Neural progenitor cell (in vitro differentiated cells): ENCODE measurements around the gene ULK4. TPM values are rescaled to one million over a fixed set of nuclear protein-coding genes. Genes with fewer than 3 reads are reported as not detected.

Source experiments
- DNase-seq: peaks from one replicate; pipeline ENCODE4 v3.0.0-alpha.2; 2016; ENCODE audit warnings: low spot score
- H2AFZ ChIP-seq: fragments of 200-600 bp; sonication (generic); replicated peaks from 2 replicates; pipeline ENCODE4 v1.6.1; 2016; ENCODE audit warnings: antibody characterized with exemption
- H3F3A ChIP-seq: fragments of 200-600 bp; sonication (generic); 2 replicates; pipeline ENCODE4 v1.6.1; 2016; ENCODE audit warnings: antibody characterized with exemption, low read depth
- H3K27ac ChIP-seq: fragments of 200-600 bp; sonication (generic); 2 replicates; pipeline ENCODE4 v1.5.1; 2016; ENCODE audit warnings: mild to moderate bottlenecking
- H3K27me3 ChIP-seq: fragments of 200-600 bp; sonication (generic); 2 replicates; pipeline ENCODE4 v1.6.1; 2016; ENCODE audit warnings: mild to moderate bottlenecking, moderate library complexity
- H3K36me3 ChIP-seq: fragments of 200-600 bp; sonication (generic); 2 replicates; pipeline ENCODE4 v1.5.1; 2016
- H3K4me1 ChIP-seq: fragments of 200-600 bp; sonication (generic); 2 replicates; pipeline ENCODE4 v1.6.1; 2016; ENCODE audit warnings: mixed run types
- H3K4me2 ChIP-seq: fragments of 200-600 bp; sonication (generic); 2 replicates; pipeline ENCODE4 v1.6.1; 2016
- H3K4me3 ChIP-seq: fragments of 200-600 bp; sonication (generic); 2 replicates; pipeline ENCODE4 v1.5.1; 2016
- H3K79me2 ChIP-seq: fragments of 200-600 bp; sonication (generic); 2 replicates; pipeline ENCODE4 v1.6.1; 2016; ENCODE audit warnings: low read depth
- H3K9ac ChIP-seq: fragments of 200-600 bp; sonication (generic); 2 replicates; pipeline ENCODE4 v1.6.1; 2016
- H3K9me3 ChIP-seq: fragments of 200-600 bp; sonication (generic); 2 replicates; pipeline ENCODE4 v1.5.1; 2016; ENCODE audit warnings: low read depth
- H4K20me1 ChIP-seq: fragments of 200-600 bp; sonication (generic); 2 replicates; pipeline ENCODE4 v1.6.1; 2016; ENCODE audit warnings: low read depth
- H3K27ac Mint-ChIP-seq: 3 replicates; pipeline ENCODE4 v1.8.0; 2021; ENCODE audit warnings: mixed read lengths
- H3K27me3 Mint-ChIP-seq: 2 replicates; pipeline ENCODE4 v1.8.0; 2022; ENCODE audit warnings: low read depth, mild to moderate bottlenecking, inconsistent platforms, moderate library complexity, mixed read lengths; ENCODE audit not compliant: insufficient read depth
- H3K36me3 Mint-ChIP-seq: 3 replicates; pipeline ENCODE4 v1.8.0; 2021; ENCODE audit warnings: mixed read lengths
- H3K4me1 Mint-ChIP-seq: 3 replicates; pipeline ENCODE4 v1.8.0; 2021; ENCODE audit warnings: mixed read lengths
- H3K4me3 Mint-ChIP-seq: 3 replicates; pipeline ENCODE4 v1.8.0; 2021; ENCODE audit warnings: mild to moderate bottlenecking, moderate library complexity, mixed read lengths
- H3K9me3 Mint-ChIP-seq: 3 replicates; pipeline ENCODE4 v1.8.0; 2020; ENCODE audit warnings: mixed read lengths
- EZH2 ChIP-seq: fragments of 200-600 bp; sonication (generic); IDR thresholded peaks from 2 replicates; pipeline ENCODE4 v1.6.1; 2017; ENCODE audit warnings: antibody characterized with exemption, mild to moderate bottlenecking, moderate library complexity
- EZH2phosphoT487 ChIP-seq: fragments of 200-600 bp; sonication (generic); IDR thresholded peaks from 2 replicates; pipeline ENCODE4 v1.6.1; 2017; ENCODE audit warnings: antibody characterized with exemption
- total RNA-seq: library from RNA; depleted of rRNA; stranded (reverse); fragments of >200 nt; gene quantifications from 2 replicates; pipeline ENCODE4 v1.2.3, GENCODE V29; 2015; ENCODE audit warnings: low replicate concordance
- TF ChIP-seq, protein P1 (sequence below): fragments of 200-600 bp; sonication (generic); IDR thresholded peaks from 2 replicates; pipeline ENCODE4 v1.5.1; 2017; ENCODE audit warnings: antibody characterized with exemption, mild to moderate bottlenecking

The ULK4 gene
- total RNA-seq, 1 donor from 2014 or later = 33.0 TPM

DNA sequence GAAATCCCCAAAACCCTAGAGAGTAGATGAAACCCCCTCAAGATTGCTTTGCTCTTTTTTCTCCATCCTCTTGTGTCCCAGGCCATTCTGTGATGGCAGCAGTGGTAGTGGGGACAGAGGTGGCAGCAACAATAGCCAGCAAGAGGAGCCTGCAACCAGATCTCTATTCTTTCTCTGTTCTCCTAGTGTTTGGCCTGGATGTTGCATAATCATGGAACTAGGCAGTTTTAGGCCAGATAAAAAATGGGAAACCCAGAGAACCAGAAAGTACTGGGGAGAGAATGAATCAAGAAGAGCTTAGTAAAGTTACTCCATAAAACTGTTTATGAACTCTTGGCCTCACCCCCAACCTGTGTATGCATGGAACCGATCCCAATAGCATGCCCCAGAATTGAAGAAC lies 710.3 kb downstream of the ULK4 start:
- Histone ChIP-seq H3K9me3 (no peaks in the 10 kb centered on the region), H3K4me3 (no peak overlapping the region), H3K4me2 (no peak overlapping the region), H3K27me3 (no peaks in the 10 kb centered on the region), H3K36me3 (no peaks in the 10 kb centered on the region), H4K20me1 (no peaks in the 10 kb centered on the region), H3K4me1 (peaks cover 5% of the 10 kb centered on the region), H3K79me2 (no peaks in the 10 kb centered on the region), H3K27ac (no peak overlapping the region), H3K9ac (no peak overlapping the region), H2AFZ (no peak overlapping the region), H3F3A (no peaks in the 10 kb centered on the region)
- Mint-ChIP-seq H3K4me3 (no peak overlapping the region), H3K4me1 (peaks cover 20% of the 10 kb centered on the region), H3K9me3 (peaks cover 8% of the 10 kb centered on the region), H3K27ac (no peak overlapping the region), H3K27me3 (peaks cover 6% of the 10 kb centered on the region), H3K36me3 (no peaks in the 10 kb centered on the region)
- TF ChIP-seq EZH2phosphoT487 = no peak
- no peak for TF ChIP-seq EZH2
- TF ChIP-seq, protein P1, sequence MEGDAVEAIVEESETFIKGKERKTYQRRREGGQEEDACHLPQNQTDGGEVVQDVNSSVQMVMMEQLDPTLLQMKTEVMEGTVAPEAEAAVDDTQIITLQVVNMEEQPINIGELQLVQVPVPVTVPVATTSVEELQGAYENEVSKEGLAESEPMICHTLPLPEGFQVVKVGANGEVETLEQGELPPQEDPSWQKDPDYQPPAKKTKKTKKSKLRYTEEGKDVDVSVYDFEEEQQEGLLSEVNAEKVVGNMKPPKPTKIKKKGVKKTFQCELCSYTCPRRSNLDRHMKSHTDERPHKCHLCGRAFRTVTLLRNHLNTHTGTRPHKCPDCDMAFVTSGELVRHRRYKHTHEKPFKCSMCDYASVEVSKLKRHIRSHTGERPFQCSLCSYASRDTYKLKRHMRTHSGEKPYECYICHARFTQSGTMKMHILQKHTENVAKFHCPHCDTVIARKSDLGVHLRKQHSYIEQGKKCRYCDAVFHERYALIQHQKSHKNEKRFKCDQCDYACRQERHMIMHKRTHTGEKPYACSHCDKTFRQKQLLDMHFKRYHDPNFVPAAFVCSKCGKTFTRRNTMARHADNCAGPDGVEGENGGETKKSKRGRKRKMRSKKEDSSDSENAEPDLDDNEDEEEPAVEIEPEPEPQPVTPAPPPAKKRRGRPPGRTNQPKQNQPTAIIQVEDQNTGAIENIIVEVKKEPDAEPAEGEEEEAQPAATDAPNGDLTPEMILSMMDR = no peak
- no peak for DNase-seq

DNA sequence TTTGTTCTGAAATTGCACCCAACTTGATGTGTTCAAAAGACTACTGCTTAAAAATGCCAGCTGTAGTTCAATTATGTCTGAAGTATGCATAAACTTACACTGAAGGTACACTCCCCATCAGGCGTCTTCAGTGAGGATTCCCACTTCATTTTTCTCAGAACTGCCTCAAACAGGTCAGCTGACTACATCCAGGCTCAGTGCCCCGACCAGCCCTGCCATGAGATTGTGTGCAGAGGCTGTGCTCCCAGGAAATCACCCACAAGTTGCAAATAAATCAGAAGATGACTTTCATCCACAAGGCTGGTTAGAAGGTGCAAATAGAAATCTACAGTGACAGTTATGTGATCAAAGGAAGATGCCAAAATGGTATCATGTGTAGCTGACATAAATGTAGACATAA lies 711.1 kb downstream of the ULK4 start:
- Histone ChIP-seq H3K79me2 (no peaks in the 10 kb centered on the region), H3K4me1 (peaks cover 13% of the 10 kb centered on the region), H3K27ac (no peak overlapping the region), H2AFZ (no peak overlapping the region), H3K27me3 (no peaks in the 10 kb centered on the region), H4K20me1 (no peaks in the 10 kb centered on the region), H3K4me2 (no peak overlapping the region), H3K36me3 (no peaks in the 10 kb centered on the region), H3K9me3 (no peaks in the 10 kb centered on the region), H3F3A (no peaks in the 10 kb centered on the region), H3K9ac (no peak overlapping the region), H3K4me3 (no peak overlapping the region)
- H3K4me3 Mint-ChIP-seq = no peak overlapping the region
- no peaks in the 10 kb centered on the region for H3K36me3 Mint-ChIP-seq
- H3K27ac Mint-ChIP-seq = no peak overlapping the region
- peaks cover 8% of the 10 kb centered on the region for H3K9me3 Mint-ChIP-seq
- no peak for DNase-seq
- H3K27me3 Mint-ChIP-seq = peaks cover 6% of the 10 kb centered on the region
- peaks cover 23% of the 10 kb centered on the region for H3K4me1 Mint-ChIP-seq
- TF ChIP-seq, protein P1 = no peak
- TF ChIP-seq EZH2 (no peak), EZH2phosphoT487 (no peak)

DNA sequence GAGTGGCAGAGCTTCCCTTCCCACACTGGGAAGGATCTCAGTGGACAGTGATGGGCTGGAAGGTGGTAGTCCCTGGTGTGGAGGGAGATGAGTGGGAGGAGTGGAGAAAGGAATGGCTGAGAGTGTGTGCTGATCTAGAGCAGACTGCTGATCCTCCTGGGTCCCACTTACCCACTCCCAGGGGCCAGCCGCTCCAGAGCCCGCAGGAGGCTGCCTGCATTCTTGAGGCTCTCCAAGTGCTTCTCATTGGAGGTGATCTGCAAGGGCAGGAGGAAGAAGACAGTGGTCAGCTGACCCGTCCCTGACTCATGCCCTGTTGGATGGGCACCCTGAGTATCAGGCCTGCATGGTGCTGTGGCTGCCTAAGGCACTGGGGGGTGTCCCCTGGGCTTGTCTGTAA lies 712.6 kb downstream of the ULK4 start:
- H3K4me1 Mint-ChIP-seq = peaks cover 26% of the 10 kb centered on the region
- peaks cover 8% of the 10 kb centered on the region for H3K9me3 Mint-ChIP-seq
- no peaks in the 10 kb centered on the region for H4K20me1 ChIP-seq
- H3K27me3 Mint-ChIP-seq = peaks cover 6% of the 10 kb centered on the region
- no peak overlapping the region for H3K4me3 ChIP-seq
- H3K4me1 ChIP-seq = peaks cover 13% of the 10 kb centered on the region
- H2AFZ ChIP-seq = no peak overlapping the region
- H3K4me2 ChIP-seq = no peak overlapping the region
- no peak overlapping the region for H3K27ac Mint-ChIP-seq
- no peaks in the 10 kb centered on the region for H3K36me3 ChIP-seq
- no peak for TF ChIP-seq EZH2phosphoT487
- TF ChIP-seq, protein P1 = no peak
- no peak for TF ChIP-seq EZH2
- H3K27me3 ChIP-seq = no peaks in the 10 kb centered on the region
- H3K9me3 ChIP-seq = no peaks in the 10 kb centered on the region
- H3K79me2 ChIP-seq = no peaks in the 10 kb centered on the region
- H3K36me3 Mint-ChIP-seq = peaks cover 6% of the 10 kb centered on the region
- DNase-seq = no peak
- H3K4me3 Mint-ChIP-seq = no peak overlapping the region
- H3K9ac ChIP-seq = no peak overlapping the region
- no peak overlapping the region for H3K27ac ChIP-seq
- H3F3A ChIP-seq = no peaks in the 10 kb centered on the region
